Stimulated activated CD8-positive, alpha-beta memory T cell treated with anti-CD3 and anti-CD28 coated beads, Interleukin-7, amount 100 ng/mL, for 4 hours (primary cell): ENCODE results near the gene ATG4C.
"Not testable (repeated sequence)": the region's sequence is repeated elsewhere in the genome, so short reads cannot be mapped to it uniquely, and the experiment has no call there.

ENCODE experiments used
- DNase-seq, 2 donors: peaks; one replicate each; pipeline ENCODE4 v3.0.0-alpha.2; 2020; ENCODE audit warnings: low read depth in 2 of 2

ATG4C gene

DNA sequence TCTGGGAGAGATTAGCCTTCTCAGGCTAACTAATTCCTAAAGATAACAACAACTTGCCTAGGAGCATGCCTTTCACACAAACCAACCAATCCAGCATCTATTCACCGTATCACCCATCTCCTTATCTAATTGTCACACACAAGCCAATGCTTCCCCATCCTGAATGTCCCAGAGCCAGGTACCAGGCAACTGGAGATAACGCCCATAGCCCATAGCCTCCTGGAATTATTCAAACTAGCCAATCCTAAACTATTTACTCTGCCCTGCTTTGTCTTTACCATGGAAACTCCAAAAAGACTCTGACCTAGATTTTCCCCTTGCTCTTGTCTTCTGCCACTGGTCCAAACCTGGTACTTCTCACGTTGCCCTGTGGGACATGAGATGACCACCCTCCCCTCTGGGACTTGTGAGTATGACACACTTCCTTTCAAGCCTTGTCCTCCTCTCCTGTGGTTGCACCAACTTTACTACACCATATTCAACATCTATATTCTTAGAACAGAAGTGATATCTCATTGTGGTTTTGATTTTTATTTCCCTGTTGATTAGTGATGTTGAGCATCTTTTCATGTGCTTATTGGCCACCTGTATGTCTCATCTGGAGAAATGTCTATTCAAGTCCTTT lies 8.8 kb upstream of the ATG4C start:
- no peak for DNase-seq

DNA sequence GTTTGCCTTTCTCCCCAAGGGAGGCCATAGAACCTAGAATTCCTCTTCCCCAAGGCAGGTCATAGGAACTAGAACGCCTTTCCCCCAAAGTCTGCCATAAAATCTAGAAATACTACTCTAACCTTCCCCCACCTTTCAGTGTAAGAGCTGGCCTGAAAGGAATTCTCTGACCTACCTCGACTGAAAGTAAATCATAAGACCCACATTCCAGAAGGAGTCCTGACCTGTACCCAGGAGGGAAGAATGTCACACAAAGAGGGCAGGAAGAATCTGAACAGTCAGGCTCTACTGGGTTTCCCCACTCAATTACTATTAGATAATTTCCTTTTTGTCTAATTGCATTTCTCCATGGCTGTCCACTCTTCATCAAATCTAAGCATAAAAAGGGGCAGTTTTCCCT lies 5.7 kb upstream of the ATG4C start:
- no peak for DNase-seq

DNA sequence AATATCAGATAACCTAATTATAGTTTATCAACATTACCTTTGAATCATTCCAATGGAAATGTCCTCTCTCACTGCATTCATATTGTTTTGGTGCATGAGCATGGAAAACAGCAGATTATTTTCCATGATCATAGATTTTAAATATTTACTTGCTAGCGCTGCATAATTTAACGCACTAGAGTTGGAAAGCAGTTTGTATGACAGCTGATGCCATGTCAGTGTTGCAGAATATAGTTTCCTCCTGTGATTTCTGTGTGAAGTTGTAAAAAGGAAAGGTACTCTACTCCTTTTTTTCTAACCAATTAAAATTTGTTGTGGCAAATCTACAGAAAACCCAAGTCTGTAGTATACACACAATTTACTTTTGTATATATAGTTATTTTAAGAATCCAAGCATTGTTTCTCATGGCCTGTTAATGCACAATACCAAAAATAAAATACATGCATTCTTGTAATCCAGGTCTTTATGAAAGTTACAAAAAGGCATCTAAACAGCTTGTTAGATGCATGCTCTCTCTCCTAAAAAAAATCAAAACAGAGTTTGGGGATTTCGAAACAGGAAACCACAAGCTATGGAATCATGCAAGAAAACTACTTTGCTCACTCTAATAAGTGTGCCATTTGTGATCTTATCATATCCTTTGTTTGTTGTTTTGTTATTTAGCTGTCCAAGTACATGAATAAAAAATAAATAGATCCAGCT lies 1.9 kb upstream of the ATG4C start:
- no peak for DNase-seq

DNA sequence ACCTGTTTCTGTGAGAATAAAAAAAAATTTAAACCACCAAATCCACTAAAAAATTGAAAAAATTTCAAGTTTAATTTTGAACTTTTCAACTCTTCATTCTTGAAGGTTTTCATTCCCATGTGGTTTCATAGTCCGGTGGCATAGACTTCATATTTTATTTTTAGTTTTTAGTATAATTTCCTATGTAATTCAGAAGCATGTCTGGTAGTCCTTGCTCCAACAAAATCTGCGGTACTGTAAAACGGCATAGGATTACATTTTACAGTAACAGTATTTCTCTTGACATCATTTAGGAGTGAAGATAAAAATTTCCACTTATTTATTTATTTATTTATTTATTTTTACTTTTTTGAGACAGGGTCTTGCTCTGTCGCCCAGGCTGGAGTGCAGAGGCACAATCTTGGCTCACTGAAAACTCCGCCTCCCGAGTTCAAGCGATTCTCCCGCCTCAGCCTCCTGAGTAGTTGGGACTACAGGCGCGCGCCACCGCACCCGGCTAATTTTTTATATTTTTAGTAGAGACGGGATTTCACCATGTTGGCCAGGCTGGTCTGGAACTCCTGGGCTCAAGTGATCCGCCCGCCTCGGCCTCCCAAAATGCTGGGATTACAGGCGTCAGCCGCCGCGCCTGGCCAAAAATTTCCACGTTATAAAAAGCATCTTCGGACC lies 1.3 kb upstream of the ATG4C start:
- not testable (repeated sequence) for DNase-seq

DNA sequence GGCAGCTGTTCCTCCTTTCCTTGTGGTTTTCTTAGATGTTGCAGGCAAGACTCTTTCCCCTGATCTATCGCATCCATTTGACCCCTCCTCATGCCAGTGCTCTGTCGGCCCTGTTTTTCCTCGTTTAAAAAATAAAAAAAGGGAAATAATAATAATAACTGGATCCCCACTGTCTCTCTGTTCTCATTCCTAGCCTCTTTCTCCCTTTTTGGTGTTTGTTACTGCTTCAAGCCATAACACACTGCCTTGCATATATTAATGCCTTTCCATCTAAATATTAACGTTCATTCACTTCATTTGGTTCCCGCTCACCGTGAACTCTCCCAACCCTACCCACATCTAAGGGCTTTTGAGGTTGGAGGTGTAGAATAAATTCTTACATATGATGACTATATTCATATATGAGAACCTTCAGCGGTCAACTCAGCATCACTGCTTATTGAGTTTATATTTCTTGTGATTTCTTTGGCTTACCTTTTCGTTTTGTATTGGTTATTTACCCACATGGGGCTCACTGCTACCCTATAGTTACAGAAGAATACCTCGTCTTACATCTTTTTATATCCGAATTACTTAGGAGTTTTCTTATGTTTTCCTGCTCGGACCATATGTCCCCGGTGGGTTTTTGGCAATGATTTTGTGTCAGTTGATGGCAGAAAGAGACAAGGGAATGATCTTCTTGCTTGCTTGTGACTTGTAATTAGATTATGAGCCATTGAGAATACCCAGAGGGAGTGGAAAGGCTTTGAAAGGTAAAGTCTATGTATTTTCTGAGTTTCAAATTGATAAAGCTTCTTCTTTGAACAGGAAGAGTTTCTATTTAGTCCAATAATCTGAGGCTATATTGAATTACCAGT lies 805 bp downstream of the ATG4C start:
- no peak for DNase-seq

DNA sequence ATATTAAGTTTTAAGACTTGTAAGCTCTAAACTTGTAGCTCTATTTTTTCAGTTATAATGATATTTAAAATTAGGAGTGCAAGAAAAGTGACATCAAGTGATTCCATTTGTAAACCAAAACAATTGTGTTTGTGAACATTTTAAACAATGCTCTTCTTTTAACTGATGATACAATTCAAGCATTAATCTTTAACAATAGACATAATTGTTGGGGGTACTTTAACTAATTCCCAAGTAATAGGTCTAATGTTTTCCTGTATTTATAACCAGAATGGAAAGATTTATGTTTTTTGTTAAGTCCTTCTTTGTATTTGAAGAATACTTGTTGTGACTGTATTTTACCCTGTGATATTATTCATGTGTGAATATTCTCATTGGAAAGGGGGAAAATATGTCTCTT lies 6.8 kb downstream of the ATG4C start:
- DNase-seq: no peak

DNA sequence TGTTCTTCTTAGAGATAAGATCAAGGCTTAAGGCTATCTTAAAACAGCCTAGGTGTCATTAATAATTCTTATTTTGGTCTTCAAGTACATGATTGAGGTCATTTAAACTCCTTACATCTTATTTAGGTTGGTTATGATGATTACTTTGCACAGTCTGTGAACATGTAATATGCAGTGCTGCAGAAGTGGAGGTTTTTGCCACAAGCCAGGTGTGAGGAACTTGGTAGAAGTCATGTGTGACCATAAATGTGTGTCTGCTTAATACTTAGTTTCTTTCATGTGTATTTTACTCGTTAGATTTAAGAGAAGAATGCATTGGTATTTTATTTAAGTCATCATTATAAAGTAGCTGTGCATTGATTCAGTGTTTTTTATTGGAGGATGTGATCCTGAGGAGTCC lies 10.1 kb downstream of the ATG4C start:
- no peak for DNase-seq

DNA sequence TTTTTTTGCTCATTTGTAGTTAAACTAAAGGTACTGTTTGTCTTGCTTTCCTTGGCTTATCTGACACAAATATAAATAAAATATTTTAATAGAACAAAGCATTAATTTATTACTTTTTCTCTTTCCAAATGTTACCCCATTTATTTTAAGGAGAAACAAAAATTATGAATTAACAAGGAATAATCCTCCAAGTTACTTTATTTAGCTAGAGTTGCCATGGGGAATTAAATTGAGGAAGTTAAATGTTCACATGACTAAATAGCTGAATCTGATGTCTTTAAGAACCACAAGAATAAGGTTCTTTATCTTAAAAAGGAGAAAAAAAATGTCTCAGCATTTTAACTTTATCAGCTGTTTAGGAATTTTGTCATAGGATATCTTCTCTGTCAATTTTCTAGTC lies 12.3 kb downstream of the ATG4C start:
- no peak for DNase-seq

DNA sequence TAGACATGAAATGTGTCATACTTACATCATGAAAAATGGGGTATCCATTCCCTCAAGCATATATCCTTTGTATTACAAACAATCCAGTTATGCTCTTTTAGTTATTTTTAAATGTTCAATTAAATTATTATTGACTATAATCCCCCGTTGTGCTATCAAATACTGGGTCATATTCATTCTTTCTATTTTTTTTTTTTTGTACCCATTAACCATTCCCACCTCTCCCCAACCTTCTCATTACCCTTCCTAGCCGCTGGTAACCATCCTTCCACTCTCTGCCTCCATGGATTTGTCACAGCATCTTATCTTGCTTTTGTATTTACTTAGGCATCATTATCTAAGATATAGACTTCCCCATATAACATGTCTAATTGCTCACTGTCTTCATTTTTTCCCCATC lies 15.8 kb downstream of the ATG4C start:
- DNase-seq: no peak

DNA sequence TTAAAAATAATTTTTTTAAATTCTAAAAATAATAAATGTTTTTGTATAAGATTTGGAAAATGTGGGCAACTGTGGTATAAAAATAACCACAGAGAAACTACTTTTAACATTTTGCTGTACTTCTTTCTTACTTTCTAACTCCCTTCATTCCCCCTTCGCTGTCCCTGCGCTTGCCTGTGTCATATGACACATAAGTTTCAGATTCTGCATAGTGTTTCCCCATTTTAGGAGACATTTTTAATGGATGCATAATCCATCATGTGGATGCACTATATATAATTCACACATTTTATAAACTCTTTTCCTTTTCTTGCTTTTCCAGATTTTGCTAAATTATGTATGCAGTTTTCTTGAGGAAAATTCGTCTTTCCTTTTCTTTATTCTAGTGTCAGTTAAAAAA lies 16.3 kb downstream of the ATG4C start:
- no peak for DNase-seq

DNA sequence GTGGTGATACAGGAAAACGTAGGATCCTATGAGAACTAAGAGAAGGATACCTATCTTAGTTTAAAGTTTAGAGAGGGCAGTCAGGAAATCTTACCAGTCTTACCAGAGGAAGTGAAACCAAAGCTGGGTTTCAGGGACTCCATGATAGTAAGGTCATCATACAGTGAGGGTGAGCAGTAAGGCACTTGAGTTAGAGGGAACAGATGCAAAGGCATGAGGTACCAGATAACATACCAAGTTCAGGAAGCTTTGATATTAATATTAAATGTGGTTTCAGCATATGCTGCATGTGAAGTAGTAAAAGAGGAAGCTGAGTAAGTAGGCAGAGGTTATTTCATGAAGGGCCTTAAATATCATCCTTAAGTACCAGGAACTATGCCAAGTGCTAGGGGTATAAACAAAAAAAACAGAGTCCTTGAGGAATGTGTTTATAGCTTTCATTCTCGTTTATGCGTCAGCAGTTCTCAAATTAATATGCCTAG lies 16.9 kb downstream of the ATG4C start:
- DNase-seq: no peak

DNA sequence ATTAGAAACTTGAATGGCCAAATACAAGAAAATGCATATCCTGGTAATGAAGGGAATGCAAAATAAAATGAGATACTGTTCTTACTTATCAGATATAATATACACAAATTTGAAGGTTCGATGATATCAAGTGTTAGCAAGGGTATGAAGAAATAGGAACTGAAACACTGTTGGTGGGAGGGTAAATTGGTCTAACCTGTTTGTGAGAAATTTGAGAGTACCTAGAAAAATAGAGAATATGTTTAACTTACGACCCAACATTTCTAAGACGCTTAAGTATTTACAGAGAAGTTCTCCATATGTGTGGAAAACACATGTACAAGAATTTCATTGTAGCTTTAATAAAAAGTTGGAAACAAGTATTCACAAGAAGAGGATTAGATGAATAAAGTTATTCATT lies 25.9 kb downstream of the ATG4C start:
- no peak for DNase-seq

DNA sequence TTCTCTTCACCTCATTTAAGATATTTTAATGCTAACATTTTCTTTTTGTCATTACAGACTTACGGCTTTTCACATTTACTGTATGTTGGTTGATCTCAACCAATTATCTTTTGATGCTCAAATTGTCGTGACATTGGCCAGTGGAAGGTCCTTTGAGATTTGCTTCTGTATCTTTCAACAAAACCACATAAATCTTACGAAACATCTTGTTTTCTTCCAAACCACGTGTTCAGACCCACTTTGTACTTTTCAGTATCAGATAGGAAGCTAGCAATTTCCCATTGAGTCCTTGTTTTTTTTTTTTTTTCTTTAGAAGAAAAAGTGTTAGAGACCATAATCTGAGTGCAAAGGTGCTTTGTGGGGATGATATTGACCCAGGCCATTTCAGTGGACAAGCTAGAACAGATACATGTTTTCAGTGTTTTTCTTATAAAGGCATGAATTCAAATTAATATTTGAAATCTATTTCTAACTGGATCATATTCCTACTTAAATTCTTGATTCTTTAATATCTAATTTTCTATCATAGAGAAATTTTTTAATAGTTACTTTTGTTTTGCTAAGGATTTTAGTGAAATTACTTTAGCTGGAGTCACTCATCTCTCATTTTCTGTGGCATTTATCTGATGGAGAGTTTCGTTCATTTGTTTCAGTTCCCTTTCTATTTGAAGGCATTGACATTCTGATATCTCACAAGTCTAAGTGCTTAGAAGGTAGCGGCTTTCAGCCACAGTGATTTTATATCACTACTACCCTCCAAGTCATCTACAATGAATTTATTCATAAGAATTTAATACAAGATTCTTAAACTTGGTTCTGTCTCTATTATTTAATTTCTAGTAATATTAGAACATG lies 26.7 kb downstream of the ATG4C start:
- DNase-seq: no peak

DNA sequence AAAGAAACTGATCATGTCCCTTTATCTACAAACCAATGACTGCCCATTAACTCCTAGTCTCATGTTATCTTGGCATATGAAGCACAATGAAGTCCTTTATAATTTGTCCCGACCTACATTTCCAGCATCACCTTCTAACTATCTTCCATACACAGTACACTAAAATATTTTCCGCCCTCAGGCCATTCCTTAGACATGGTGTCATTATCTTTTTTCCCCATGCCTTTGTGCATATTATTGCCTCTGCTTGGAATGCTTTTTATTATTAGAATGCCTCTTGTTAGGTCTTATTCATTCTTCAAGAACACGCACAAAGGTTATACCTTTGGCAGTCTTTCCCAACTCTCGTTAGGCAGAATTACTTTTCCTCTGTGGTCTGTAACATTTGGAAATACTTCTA lies 39.6 kb downstream of the ATG4C start:
- DNase-seq: no peak

DNA sequence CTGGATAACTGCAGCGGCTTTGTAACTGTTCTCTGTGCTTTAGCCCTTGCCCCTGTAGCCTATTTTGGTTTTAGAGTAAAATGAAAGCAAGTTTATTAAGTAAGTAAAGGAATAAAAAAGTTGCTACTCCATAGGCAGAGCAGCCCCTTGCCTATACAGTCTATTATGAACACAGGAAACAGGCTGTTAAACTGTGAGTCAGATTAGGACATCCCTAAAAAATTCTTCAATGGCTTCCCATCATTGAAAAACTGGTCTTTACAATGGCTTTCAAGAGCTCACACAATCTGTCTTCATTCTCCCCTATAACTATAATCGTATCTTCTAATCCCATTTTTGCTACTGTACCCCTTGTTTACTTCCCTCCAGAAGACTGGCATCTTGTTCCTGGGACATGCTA lies 43.0 kb downstream of the ATG4C start:
- no peak for DNase-seq

DNA sequence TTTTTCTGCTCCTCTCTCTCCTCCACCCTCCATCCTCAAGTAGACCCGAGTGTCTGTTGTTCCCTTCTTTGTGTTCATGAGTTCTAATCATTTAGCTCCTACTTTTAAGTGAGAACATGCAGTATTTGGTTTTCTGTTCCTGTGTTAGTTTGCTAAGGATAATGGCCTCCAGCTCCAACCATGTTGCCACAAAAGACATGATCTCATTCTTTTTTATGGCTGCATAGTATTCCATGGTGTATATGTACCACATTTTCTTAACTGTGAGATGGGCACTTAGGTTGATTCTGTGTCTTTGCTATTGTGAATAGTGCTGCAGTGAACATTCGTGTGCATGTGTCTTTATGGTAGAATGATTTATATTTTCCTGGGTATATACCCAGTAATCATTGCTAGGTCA lies 43.9 kb downstream of the ATG4C start:
- DNase-seq: not testable (repeated sequence)

DNA sequence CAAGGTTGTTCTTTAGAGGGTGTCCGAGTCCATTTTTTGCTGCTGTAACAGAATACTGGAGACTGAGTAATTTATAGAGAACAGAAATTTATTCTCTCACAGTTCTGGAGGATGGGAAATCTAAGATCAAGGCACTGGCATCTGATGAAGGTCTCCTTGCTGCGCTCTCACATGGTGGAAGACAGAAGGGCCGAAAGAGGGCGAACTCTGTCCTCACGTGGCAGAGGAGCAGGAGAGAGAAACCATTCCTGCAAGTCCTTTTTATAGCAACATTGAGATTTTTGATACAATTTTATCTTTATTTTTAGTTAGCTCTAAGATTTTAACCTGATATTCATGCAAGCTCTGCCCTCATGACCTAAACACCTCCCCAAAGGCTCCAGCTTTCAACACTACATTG lies 48.3 kb downstream of the ATG4C start:
- DNase-seq: no peak

DNA sequence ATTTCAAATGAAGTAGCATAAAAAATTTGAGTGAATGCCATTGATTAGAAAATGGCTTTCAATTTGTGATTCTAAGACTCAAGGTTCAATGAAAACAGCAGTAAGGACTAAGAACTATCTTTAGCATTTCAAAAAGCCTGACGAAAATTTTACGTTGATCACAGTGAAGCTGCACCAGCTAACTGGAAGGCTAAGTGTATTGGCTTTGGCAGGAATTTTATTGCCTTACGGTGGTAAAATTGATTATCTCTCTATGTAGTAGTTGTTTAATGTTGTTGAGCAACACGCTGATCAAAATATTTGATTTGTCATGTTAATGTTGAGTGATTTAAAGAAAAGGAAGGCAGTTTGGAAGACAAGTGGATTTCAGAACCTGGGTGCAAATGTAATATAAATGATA lies 49.6 kb downstream of the ATG4C start:
- no peak for DNase-seq

DNA sequence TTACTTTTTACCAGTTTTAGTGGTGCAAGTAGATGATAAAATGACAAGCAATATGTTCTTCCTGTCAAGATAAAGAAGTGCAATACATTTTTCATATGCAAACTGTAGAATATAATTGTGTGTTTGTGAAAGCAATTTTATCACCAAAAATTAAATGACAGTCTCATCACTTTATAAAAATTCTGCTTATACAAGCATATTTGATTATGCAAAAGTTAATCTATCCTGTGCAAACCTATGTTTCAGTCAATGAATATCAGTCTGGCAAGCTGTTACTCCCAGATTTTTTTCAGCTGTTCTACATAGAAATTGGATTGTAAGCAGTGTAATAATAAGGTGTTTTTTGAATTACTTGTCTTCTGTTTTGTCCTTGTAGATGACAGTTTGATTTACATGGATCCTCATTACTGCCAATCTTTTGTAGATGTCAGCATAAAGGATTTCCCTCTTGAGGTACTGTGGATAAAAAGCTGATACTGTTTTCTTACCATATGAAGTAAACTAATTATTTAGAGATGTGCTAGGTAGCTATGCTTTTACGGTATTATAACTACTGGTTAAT lies 50.5 kb downstream of the ATG4C start:
- no peak for DNase-seq

DNA sequence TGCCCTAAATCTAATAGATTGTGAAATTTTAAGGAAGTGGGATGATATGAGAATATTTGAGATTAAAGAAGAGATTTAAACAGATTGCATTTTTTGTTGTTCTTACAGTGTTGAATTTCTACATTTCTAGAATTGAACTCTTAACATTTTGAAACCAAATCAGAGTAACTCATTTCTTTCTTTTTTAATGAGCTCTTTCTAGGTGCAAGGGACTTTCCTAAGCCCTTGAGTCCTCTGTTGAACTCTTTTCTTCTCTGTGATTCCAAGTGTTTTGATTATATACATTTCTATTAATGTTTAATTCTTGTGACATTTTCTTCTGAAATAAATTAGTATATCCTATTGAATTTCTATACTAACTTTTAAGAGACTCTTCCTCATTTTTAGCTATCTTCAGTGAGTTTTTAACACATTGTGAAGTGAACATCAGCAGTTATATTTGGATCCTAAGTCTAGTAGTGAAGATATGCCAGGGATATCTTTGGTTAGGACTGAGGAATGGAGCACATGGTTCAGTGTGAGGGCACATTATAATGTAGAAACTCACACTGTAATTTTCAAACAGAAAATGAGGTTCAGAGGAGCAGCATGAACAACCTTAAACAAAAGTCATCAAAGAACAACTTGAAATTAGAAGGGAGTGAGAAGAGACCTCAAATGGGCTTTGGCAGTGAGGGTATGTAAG lies 53.1 kb downstream of the ATG4C start:
- no peak for DNase-seq
